ENCODE results near the gene DNER. TPM values are rescaled to one million over a fixed set of nuclear protein-coding genes. Genes with fewer than 3 reads are reported as not detected.

The DNER gene
- polyA plus RNA-seq, 1 experiment: not detected

DNA sequence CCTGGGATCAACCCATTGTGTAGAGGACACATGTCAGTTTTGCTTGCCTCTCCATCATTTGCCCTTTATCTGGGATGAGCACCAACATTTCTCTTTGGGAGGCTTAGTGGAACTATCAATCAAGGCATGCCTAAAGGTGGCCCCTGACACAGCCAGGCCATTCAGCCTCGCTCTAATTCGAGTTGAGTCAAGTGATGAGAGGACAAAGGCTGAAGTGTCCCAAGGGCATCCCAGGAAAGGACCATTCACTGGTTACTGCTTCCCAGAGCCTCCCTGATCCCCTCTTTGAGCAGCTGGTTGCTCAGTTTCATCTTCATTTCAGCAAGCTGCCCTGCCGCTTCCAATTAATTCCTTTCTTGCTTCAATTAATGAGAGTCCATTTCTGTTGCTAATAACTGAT is 63.5 kb downstream of the DNER start:
- no peak for DNase-seq (ENCODE audit: low read depth, low spot score)
- H3K27me3 ChIP-seq (ENCODE audit: control insufficient read depth, insufficient read depth, low read length): no peaks in the 10 kb centered on the region
- no peak overlapping the region for H3K4me3 ChIP-seq (ENCODE audit: low read depth, low read length)
- ChIA-PET CTCF (no interaction called here), POLR2A (no interaction called here)
- no peaks in the 10 kb centered on the region for H3K9me3 ChIP-seq (ENCODE audit: control insufficient read depth, insufficient read depth, low read length)
- H3K27ac ChIP-seq (ENCODE audit: low read depth, low read length): no peak overlapping the region
- TF ChIP-seq, protein P1, sequence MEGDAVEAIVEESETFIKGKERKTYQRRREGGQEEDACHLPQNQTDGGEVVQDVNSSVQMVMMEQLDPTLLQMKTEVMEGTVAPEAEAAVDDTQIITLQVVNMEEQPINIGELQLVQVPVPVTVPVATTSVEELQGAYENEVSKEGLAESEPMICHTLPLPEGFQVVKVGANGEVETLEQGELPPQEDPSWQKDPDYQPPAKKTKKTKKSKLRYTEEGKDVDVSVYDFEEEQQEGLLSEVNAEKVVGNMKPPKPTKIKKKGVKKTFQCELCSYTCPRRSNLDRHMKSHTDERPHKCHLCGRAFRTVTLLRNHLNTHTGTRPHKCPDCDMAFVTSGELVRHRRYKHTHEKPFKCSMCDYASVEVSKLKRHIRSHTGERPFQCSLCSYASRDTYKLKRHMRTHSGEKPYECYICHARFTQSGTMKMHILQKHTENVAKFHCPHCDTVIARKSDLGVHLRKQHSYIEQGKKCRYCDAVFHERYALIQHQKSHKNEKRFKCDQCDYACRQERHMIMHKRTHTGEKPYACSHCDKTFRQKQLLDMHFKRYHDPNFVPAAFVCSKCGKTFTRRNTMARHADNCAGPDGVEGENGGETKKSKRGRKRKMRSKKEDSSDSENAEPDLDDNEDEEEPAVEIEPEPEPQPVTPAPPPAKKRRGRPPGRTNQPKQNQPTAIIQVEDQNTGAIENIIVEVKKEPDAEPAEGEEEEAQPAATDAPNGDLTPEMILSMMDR (IDR thresholded peaks at IDR 0.05; ENCODE audit: low read depth, low read length): no peak

DNA sequence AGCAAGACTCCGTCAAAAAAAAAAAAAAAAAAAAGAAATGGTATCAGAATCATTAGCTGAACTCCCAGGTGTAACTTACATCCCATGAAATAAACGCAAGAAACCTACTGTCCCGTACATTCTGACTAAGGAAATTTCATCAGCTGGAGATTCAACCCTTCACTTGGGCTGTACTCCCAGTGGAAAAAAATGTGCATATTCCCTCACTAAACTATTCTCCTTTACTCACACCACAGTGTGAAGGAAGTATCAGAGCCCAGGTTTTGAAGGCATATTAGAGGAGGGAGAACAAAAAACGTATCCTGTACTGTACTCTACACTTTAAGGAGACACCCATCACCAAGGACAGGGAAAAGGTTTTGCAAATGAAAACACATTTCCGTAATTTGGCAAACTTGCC is 64.3 kb downstream of the DNER start:
- DNase-seq (ENCODE audit: low read depth, low spot score): no peak
- TF ChIP-seq, protein P1 (IDR thresholded peaks at IDR 0.05; ENCODE audit: low read depth, low read length): no peak
- POLR2A ChIA-PET: no interaction called here
- CTCF ChIA-PET: no interaction called here
- Histone ChIP-seq H3K27me3 (ENCODE audit: control insufficient read depth, insufficient read depth, low read length) (no peaks in the 10 kb centered on the region), H3K27ac (ENCODE audit: low read depth, low read length) (no peak overlapping the region), H3K9me3 (ENCODE audit: control insufficient read depth, insufficient read depth, low read length) (no peaks in the 10 kb centered on the region), H3K4me3 (ENCODE audit: low read depth, low read length) (no peak overlapping the region)

DNA sequence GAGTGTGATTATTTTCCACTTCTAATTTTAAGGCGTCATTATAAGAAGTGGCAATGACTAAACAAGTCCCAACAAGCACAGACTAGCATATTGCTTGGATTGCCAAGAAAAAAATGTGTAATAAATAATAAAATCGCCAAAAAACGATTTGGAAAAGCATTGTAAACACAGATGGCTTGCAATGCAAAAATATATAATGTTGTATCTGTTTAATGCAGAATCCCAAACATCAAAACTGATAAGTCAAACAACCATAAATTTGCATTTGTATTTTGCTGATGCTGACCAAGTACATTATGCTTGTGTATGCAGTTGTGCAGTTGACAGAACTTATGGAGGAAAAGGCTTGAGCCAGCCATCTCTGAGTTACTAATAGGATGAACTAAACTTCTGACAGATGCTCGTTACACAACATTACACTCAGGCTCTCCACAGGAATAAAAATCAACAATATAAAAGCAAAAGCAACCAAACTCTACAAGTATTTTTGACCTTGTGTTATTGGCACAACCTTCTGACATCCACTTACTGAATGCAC is 68.1 kb downstream of the DNER start:
- H3K9me3 ChIP-seq (ENCODE audit: control insufficient read depth, insufficient read depth, low read length): no peaks in the 10 kb centered on the region
- H3K27me3 ChIP-seq (ENCODE audit: control insufficient read depth, insufficient read depth, low read length): no peaks in the 10 kb centered on the region
- POLR2A ChIA-PET: no interaction called here
- TF ChIP-seq, protein P1 (IDR thresholded peaks at IDR 0.05; ENCODE audit: low read depth, low read length): no peak
- no peak overlapping the region for H3K27ac ChIP-seq (ENCODE audit: low read depth, low read length)
- CTCF ChIA-PET: interaction anchor here (0.6 kb wide), 1 partner anchor 342 kb away, joined by 3 read pairs; no protein-coding TSS in a partner anchor
- DNase-seq (ENCODE audit: low read depth, low spot score): no peak
- H3K4me3 ChIP-seq (ENCODE audit: low read depth, low read length): no peak overlapping the region

DNA sequence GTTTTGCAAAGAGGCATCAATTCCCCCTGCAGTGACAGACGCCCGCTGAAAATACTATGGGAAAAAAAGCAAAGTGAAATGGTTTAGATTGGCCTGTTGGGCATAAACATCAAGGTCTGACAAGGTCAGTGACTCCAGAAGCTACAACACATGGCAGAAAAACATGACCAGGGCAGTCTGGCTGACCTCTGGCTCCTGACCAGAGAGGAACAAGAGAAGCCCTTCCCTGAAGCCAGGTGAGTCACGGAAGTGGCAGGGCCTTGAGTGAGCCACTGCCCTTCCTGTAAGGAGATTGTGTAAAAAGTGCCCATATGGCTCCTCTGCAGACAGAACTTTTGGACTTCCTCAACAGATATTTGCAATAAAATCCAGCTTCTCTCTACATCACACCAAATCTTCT is 72.0 kb downstream of the DNER start:
- ChIA-PET POLR2A (no interaction called here), CTCF (no interaction called here)
- TF ChIP-seq, protein P1 (IDR thresholded peaks at IDR 0.05; ENCODE audit: low read depth, low read length): no peak
- no peak for DNase-seq (ENCODE audit: low read depth, low spot score)
- Histone ChIP-seq H3K27me3 (ENCODE audit: control insufficient read depth, insufficient read depth, low read length) (no peaks in the 10 kb centered on the region), H3K4me3 (ENCODE audit: low read depth, low read length) (no peak overlapping the region), H3K27ac (ENCODE audit: low read depth, low read length) (no peak overlapping the region), H3K9me3 (ENCODE audit: control insufficient read depth, insufficient read depth, low read length) (no peaks in the 10 kb centered on the region)

DNA sequence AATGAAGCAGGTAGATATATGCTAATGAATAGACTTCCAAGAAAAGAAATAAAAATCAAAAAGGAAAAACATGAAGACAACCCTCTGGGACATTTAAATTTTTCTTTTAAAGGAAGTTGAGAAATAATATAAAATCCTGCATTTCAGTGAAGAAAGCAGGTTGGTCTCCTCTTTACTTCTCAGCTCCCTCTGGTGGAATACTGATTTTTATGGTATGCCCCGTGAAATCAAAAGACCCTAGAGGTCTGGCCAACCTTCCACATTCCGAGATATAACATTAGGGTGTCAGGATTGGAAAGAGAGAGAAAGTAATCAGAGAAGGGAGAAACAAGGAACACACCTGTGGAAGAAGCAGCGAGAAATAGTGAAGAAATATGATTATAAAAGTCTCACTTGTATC is 72.7 kb downstream of the DNER start:
- TF ChIP-seq, protein P1 (IDR thresholded peaks at IDR 0.05; ENCODE audit: low read depth, low read length): no peak

More for the DNA sequence above, 72.7 kb downstream of the DNER start:
- H3K27me3 ChIP-seq (ENCODE audit: control insufficient read depth, insufficient read depth, low read length): no peaks in the 10 kb centered on the region
- CTCF ChIA-PET: no interaction called here
- POLR2A ChIA-PET: no interaction called here
- no peak overlapping the region for H3K27ac ChIP-seq (ENCODE audit: low read depth, low read length)
- H3K9me3 ChIP-seq (ENCODE audit: control insufficient read depth, insufficient read depth, low read length): no peaks in the 10 kb centered on the region
- DNase-seq (ENCODE audit: low read depth, low spot score): no peak
- H3K4me3 ChIP-seq (ENCODE audit: low read depth, low read length): no peak overlapping the region
